H1 (cell line): Measurements from ENCODE around the gene FAM177A1. TPM values are rescaled to one million over a fixed set of nuclear protein-coding genes. Genes with fewer than 3 reads are reported as not detected.
A peak's percentile ranks its signal among the peaks of the same experiment; 100 is the strongest.

Experiments used
- CTCF ChIA-PET: fragments of 300-600 bp; sonication (Branson Sonifier 250); formaldehyde crosslinking; loops from one replicate; lab custom pipeline; 2021; ENCODE audit not compliant: partially characterized antibody; lab: Charles Lee
- POLR2A ChIA-PET: fragments of 300-600 bp; sonication (Branson Sonifier 250); formaldehyde crosslinking; loops from one replicate; lab custom pipeline; 2021; ENCODE audit warnings: inconsistent platforms; ENCODE audit not compliant: partially characterized antibody; lab: Charles Lee
- DNase-seq, 2 experiments: peaks; one replicate each; pipeline versions ENCODE4 v3.0.0 to v3.0.0-alpha.2; 2010 to 2022; ENCODE audit warnings: low spot score in 2 of 2, low read depth in 1 of 2, mixed read lengths in 1 of 2
- FAIRE-seq: peaks from 2 replicates; lab custom pipeline; 2011; peaks lifted over from hg19 to GRCh38; lab: Jason Lieb, UNC
- H2AFZ ChIP-seq: 2 replicates; pipeline ENCODE4 v1.8.1; 2012; ENCODE audit warnings: low read length, inconsistent platforms
- H2AK5ac ChIP-seq: 2 replicates; pipeline ENCODE4 v1.6.1; 2013; ENCODE audit warnings: low read depth, low read length
- H2BK120ac ChIP-seq: replicated peaks from 2 replicates; pipeline ENCODE3; 2013; ENCODE audit warnings: low read depth, low read length, inconsistent platforms
- H2BK12ac ChIP-seq: 2 replicates; pipeline ENCODE4 v1.6.1; 2013; ENCODE audit warnings: low read depth, low read length
- H2BK15ac ChIP-seq: 2 replicates; pipeline ENCODE4 v1.6.1; 2013; ENCODE audit warnings: low read length
- H2BK20ac ChIP-seq: 2 replicates; pipeline ENCODE4 v1.6.1; 2013; ENCODE audit warnings: low read length
- H2BK5ac ChIP-seq: 2 replicates; pipeline ENCODE4 v1.6.1; 2013; ENCODE audit warnings: low read depth, low read length
- H3K14ac ChIP-seq: 2 replicates; pipeline ENCODE4 v1.6.1; 2013; ENCODE audit warnings: inconsistent platforms; ENCODE audit not compliant: insufficient read length
- H3K18ac ChIP-seq: 2 replicates; pipeline ENCODE4 v1.6.1; 2013; ENCODE audit warnings: low read length; ENCODE audit errors: extremely low read depth
- H3K23ac ChIP-seq: 2 replicates; pipeline ENCODE4 v1.6.1; 2013; ENCODE audit warnings: inconsistent platforms; ENCODE audit not compliant: insufficient read length
- H3K23me2 ChIP-seq: 2 replicates; pipeline ENCODE4 v1.6.1; 2013; ENCODE audit warnings: low read depth, low read length
- H3K27ac ChIP-seq: 2 replicates; pipeline ENCODE4 v1.6.1; 2011; ENCODE audit warnings: low read depth, low read length, inconsistent platforms
- H3K27me3 ChIP-seq, 4 experiments: replicated peaks in 1 of 4; 1 replicate in 1 of 4; 2 replicates in 3 of 4; pipeline versions ENCODE4 v1.6.1 to v1.8.1; 2011 to 2013; ENCODE audit warnings: low read length in 3 of 4, mild to moderate bottlenecking in 3 of 4, inconsistent platforms in 2 of 4, mixed read lengths in 2 of 4, moderate library complexity in 1 of 4; ENCODE audit not compliant: control insufficient read depth in 3 of 4, insufficient read depth in 3 of 4; ENCODE audit errors: extremely low read depth in 1 of 4
- H3K36me3 ChIP-seq, 4 experiments: 2 replicates each; pipeline versions ENCODE4 v1.6.1 to v1.8.1; 2011 to 2013; ENCODE audit warnings: mild to moderate bottlenecking in 4 of 4, low read length in 3 of 4, moderate library complexity in 2 of 4, control low read depth in 1 of 4, inconsistent platforms in 1 of 4; ENCODE audit not compliant: insufficient read depth in 4 of 4, control insufficient read depth in 2 of 4
- H3K4ac ChIP-seq: replicated peaks from 2 replicates; pipeline ENCODE3; 2013; ENCODE audit warnings: low read length, low read depth, mixed read lengths, inconsistent platforms; ENCODE audit not compliant: insufficient read length
- H3K4me1 ChIP-seq, 4 experiments: replicated peaks in 1 of 4; 1 replicate in 1 of 4; 2 replicates in 3 of 4; pipeline versions ENCODE4 v1.6.1 to v1.8.1; 2011 to 2013; ENCODE audit warnings: low read length in 3 of 4, inconsistent platforms in 2 of 4, mixed read lengths in 1 of 4; ENCODE audit not compliant: insufficient read depth in 4 of 4, control insufficient read depth in 3 of 4
- H3K4me2 ChIP-seq, 2 experiments: 2 replicates each; pipeline versions ENCODE4 v1.6.1 to v1.8.1; 2011 to 2013; ENCODE audit warnings: low read depth in 2 of 2, low read length in 2 of 2, control low read depth in 1 of 2, inconsistent platforms in 1 of 2, mild to moderate bottlenecking in 1 of 2; ENCODE audit not compliant: insufficient read depth in 1 of 2
- H3K4me3 ChIP-seq, 4 experiments: fragments of 200-600, 300-600 bp in 1 of 4; sonication (generic), shearing (Covaris generic), sonication (Bioruptor Twin) in 1 of 4; 2 replicates each; pipeline versions ENCODE4 v1.5.1 to v1.8.1; 2011 to 2016; ENCODE audit warnings: low read length in 4 of 4, low read depth in 3 of 4, control low read depth in 2 of 4, inconsistent platforms in 2 of 4, mild to moderate bottlenecking in 2 of 4, mixed read lengths in 1 of 4, moderate library complexity in 1 of 4; ENCODE audit not compliant: insufficient read depth in 2 of 4; ENCODE audit errors: extremely low read depth in 1 of 4
- H3K56ac ChIP-seq: replicated peaks from 2 replicates; pipeline ENCODE3; 2013; ENCODE audit warnings: low read depth, mild to moderate bottlenecking, mixed read lengths, low read length, inconsistent platforms; ENCODE audit not compliant: insufficient read length
- H3K79me1 ChIP-seq: 2 replicates; pipeline ENCODE4 v1.6.1; 2013; ENCODE audit warnings: low read depth, low read length, control low read depth
- H3K79me2 ChIP-seq, 2 experiments: 2 replicates each; pipeline versions ENCODE4 v1.6.1 to v1.8.1; 2012 to 2013; ENCODE audit warnings: low read length in 2 of 2, mild to moderate bottlenecking in 2 of 2, inconsistent platforms in 1 of 2; ENCODE audit not compliant: insufficient read depth in 2 of 2, control insufficient read depth in 1 of 2
- H3K9ac ChIP-seq, 4 experiments: replicated peaks in 1 of 4; 1 replicate in 1 of 4; 2 replicates in 3 of 4; pipeline versions ENCODE4 v1.6.1 to v1.8.1; 2011 to 2013; ENCODE audit warnings: low read depth in 3 of 4, low read length in 3 of 4, control low read depth in 2 of 4, mild to moderate bottlenecking in 2 of 4, moderate library complexity in 2 of 4, inconsistent platforms in 1 of 4; ENCODE audit errors: extremely low read depth in 1 of 4
- H3K9me3 ChIP-seq, 2 experiments: 2 replicates each; pipeline versions ENCODE4 v1.6.1 to v1.8.1; 2012 to 2013; ENCODE audit warnings: mild to moderate bottlenecking in 2 of 2, moderate library complexity in 2 of 2, control low read depth in 1 of 2, inconsistent platforms in 1 of 2, low read depth in 1 of 2, low read length in 1 of 2, mixed read lengths in 1 of 2; ENCODE audit not compliant: insufficient read depth in 2 of 2
- H4K20me1 ChIP-seq, 2 experiments: replicated peaks in 1 of 2; 2 replicates each; pipeline versions ENCODE3 to v1.8.1; 2011 to 2013; ENCODE audit warnings: inconsistent platforms in 2 of 2, low read length in 2 of 2, mild to moderate bottlenecking in 1 of 2; ENCODE audit not compliant: insufficient read depth in 2 of 2, control insufficient read depth in 1 of 2
- H4K5ac ChIP-seq: 2 replicates; pipeline ENCODE4 v1.6.1; 2013; ENCODE audit warnings: low read length, low read depth, mixed read lengths, inconsistent platforms; ENCODE audit not compliant: insufficient read length
- H4K8ac ChIP-seq: 2 replicates; pipeline ENCODE4 v1.8.0; 2013; ENCODE audit warnings: mild to moderate bottlenecking, moderate library complexity, low read length, inconsistent platforms; ENCODE audit not compliant: insufficient read depth; ENCODE audit errors: extremely low read depth
- H4K91ac ChIP-seq: replicated peaks from 2 replicates; pipeline ENCODE3; 2013; ENCODE audit warnings: low read length, mixed read lengths, inconsistent platforms; ENCODE audit not compliant: insufficient read length
- CEBPB ChIP-seq: IDR thresholded peaks from 2 replicates; pipeline ENCODE4 v1.6.1; 2012; ENCODE audit warnings: low read depth, low read length
- CHD2 ChIP-seq: IDR thresholded peaks from 2 replicates; pipeline ENCODE4 v1.6.1; 2012; ENCODE audit warnings: low read length, improper control_type of control experiment
- CTCF ChIP-seq, 3 experiments: IDR thresholded peaks; 1 replicate in 2 of 3; 2 replicates in 1 of 3; pipeline versions ENCODE4 v1.5.1 to v1.6.1; 2011; ENCODE audit warnings: low read length in 3 of 3, mild to moderate bottlenecking in 3 of 3, inconsistent platforms in 2 of 3, low read depth in 1 of 3, moderate library complexity in 1 of 3; ENCODE audit not compliant: insufficient read depth in 1 of 3; ENCODE audit errors: control extremely low read depth in 1 of 3
- HDAC6 ChIP-seq: IDR thresholded peaks from one replicate; pipeline ENCODE4 v1.7.1; 2012; ENCODE audit warnings: low read depth, mild to moderate bottlenecking, inconsistent platforms, low read length, moderate library complexity
- MAFK ChIP-seq: IDR thresholded peaks from 2 replicates; pipeline ENCODE4 v1.6.1; 2012; ENCODE audit warnings: low read depth, mild to moderate bottlenecking, improper control_type of control experiment, low read length
- NRF1 ChIP-seq: IDR thresholded peaks from 2 replicates; pipeline ENCODE4 v1.6.1; 2011; ENCODE audit warnings: mild to moderate bottlenecking, low read depth, low read length, improper control_type of control experiment
- RXRA ChIP-seq: IDR thresholded peaks from 2 replicates; pipeline ENCODE4 v1.6.1; 2011; ENCODE audit warnings: low read depth, mild to moderate bottlenecking, low read length, moderate library complexity; ENCODE audit not compliant: insufficient read depth
- SAP30 ChIP-seq: fragments of 300-600 bp; sonication (generic); IDR thresholded peaks from 2 replicates; pipeline ENCODE4 v1.7.1; 2012; ENCODE audit warnings: low read length, moderate library complexity, mild to moderate bottlenecking, inconsistent platforms; ENCODE audit not compliant: insufficient read depth, insufficient replicate concordance
- TAF7 ChIP-seq: optimal IDR thresholded peaks from 2 replicates; pipeline ENCODE3; 2011; ENCODE audit warnings: low read depth, mild to moderate bottlenecking, inconsistent platforms, low read length, moderate library complexity, borderline replicate concordance
- TBP ChIP-seq: IDR thresholded peaks from 2 replicates; pipeline ENCODE4 v1.6.1; 2011; ENCODE audit warnings: low read depth, low read length, improper control_type of control experiment
- TCF12 ChIP-seq: IDR thresholded peaks from 2 replicates; pipeline ENCODE4 v1.6.1; 2011; ENCODE audit warnings: low read depth, mild to moderate bottlenecking, low read length
- TEAD4 ChIP-seq: IDR thresholded peaks from 2 replicates; pipeline ENCODE4 v1.6.1; 2012; ENCODE audit warnings: low read depth, low read length, inconsistent platforms, mixed read lengths
- ZNF274 ChIP-seq: IDR thresholded peaks from 2 replicates; pipeline ENCODE4 v1.7.0; 2012; ENCODE audit warnings: low read length, borderline replicate concordance; ENCODE audit errors: extremely low read depth
- WGBS, 2 experiments: shearing (Covaris generic) in 1 of 2; methylation state at CpG; one replicate each; pipeline versions ENCODE4 v1.1.6 to v1.1.7; 2013 to 2015; ENCODE audit warnings: low lambda C conversion rate in 2 of 2, mixed read lengths in 2 of 2, inconsistent platforms in 1 of 2, low coverage in 1 of 2, missing lambda C conversion rate in 1 of 2; ENCODE audit not compliant: insufficient replicate concordance in 2 of 2, insufficient coverage in 1 of 2, insufficient read length in 1 of 2; ENCODE audit errors: extremely low coverage in 1 of 2, missing lambda C conversion rate in 1 of 2; 5-methylcytosine and 5-hydroxymethylcytosine counted together
- polyA plus RNA-seq, 7 experiments: library from polyadenylated mRNA; depleted of rRNA in 3 of 7; stranded (reverse) in 5 of 7; unstranded in 2 of 7; fragments of >200 nt in 5 of 7; fragments of 200-250 nt in 2 of 7; gene quantifications; 1 replicate in 5 of 7; 2 replicates in 1 of 7; 4 replicates in 1 of 7; pipeline versions ENCODE4 v1.2.1 to v1.2.3, GENCODE V29; 2011 to 2013; ENCODE audit warnings: missing spikeins in 2 of 7, mixed read lengths in 2 of 7
- total RNA-seq: library from RNA; stranded (reverse); fragmentation: NEBNext Ultra II Directional; extraction: Animal tissue kit (Norgen Biotek cat#: 25700); gene quantifications from 2 replicates; pipeline ENCODE4 v1.2.1, GENCODE V29; 2021

The FAM177A1 gene
- total and polyA plus RNA-seq, 2 of the 8 experiments (the other 6 are each of a cell fraction or from before 2014, with no cell fraction given): 11.3 to 34.0 TPM

GRCh38 chr14:35073486-35073885 lies 27.4 kb downstream of the FAM177A1 start:
- 94% methylated on average over 1 of the region's 1 CpG; no CpG with 5 or more reads in 1 of the 2 experiments for WGBS, 2 experiments
- no peaks in the 10 kb centered on the region for H3K79me2 ChIP-seq
- H3K9me3 ChIP-seq: no peaks in the 10 kb centered on the region
- H2BK20ac ChIP-seq: no peak overlapping the region
- FAIRE-seq (peak; percentile 7), DNase-seq (no peak)
- no peak overlapping the region for H3K14ac ChIP-seq
- no peak overlapping the region for H4K8ac ChIP-seq
- no peak overlapping the region for H3K27ac ChIP-seq
- no peak overlapping the region for H3K23ac ChIP-seq
- H4K20me1 ChIP-seq: no peaks in the 10 kb centered on the region
- H2BK120ac ChIP-seq: no peak overlapping the region
- H2AK5ac ChIP-seq: no peak overlapping the region
- H3K18ac ChIP-seq: no peak overlapping the region
- no peak overlapping the region for H2BK15ac ChIP-seq
- H2BK12ac ChIP-seq: no peak overlapping the region
- no peak overlapping the region for H2BK5ac ChIP-seq
- no peak overlapping the region for H3K4me2 ChIP-seq
- no peak overlapping the region for H3K4ac ChIP-seq
- H3K27me3 ChIP-seq: no peaks in the 10 kb centered on the region
- no peak overlapping the region for H4K5ac ChIP-seq
- H3K9ac ChIP-seq: no peak overlapping the region
- H3K56ac ChIP-seq: no peak overlapping the region
- H3K79me1 ChIP-seq: no peaks in the 10 kb centered on the region
- CTCF ChIA-PET: no interaction called here
- no peak overlapping the region for H4K91ac ChIP-seq
- H2AFZ ChIP-seq: no peak overlapping the region
- POLR2A ChIA-PET: interaction anchor here (0.6 kb wide), 1 partner anchor 205 kb away, joined by 3 read pairs; no protein-coding TSS in a partner anchor
- H3K36me3 ChIP-seq: peaks cover 0 to 5% (median 2%) of the 10 kb centered on the region in 4 experiments; a peak in 2 of 8 replicates
- H3K4me3 ChIP-seq: no peak overlapping the region
- no peaks in the 10 kb centered on the region for H3K4me1 ChIP-seq
- H3K23me2 ChIP-seq: no peaks in the 10 kb centered on the region
- TF ChIP-seq CHD2 (no peak), TCF12 (no peak), CTCF (IDR thresholded peaks at IDR 0.05; ENCODE audit: control extremely low read depth in 1 of 3, insufficient read depth in 1 of 3, low read depth in 1 of 3, low read length in 3 of 3) (no peak), ZNF274 (no peak), SAP30 (no peak), TEAD4 (no peak), HDAC6 (no peak), TBP (no peak), NRF1 (no peak), TAF7 (no peak), MAFK (no peak), CEBPB (no peak), RXRA (no peak)
